ENCODE data around the gene VPS16.

DNA sequence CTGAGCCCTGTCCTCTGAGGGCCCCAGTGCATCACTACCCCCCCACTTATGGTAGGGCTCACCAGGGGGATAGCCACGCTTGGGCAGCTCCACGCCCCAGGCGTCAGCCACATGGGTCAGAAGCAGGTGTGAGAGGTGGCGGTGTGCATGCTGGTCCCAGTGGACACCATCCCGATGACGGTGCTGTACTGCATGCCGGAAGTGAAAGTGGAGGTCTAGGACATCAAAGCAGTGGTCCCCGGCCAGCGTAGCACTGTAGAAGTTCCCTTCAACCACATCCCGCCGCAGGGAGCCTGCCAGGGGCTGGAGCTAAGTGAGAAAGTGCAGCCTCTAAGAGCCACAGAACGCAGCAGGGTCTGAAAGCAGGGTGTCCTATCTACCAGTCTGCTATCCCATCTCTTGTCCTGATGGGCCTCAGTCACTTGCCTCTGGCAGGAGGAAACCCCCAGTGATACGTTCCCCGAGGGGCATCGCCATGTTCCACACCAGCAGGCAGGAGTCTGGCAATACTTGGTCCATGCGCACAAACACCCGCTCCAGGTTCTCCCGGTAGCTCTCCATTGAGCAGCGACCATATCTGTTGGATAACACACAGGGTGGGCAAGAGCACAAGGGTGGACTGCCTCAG lies 2.3 kb upstream of the VPS16 start:
- TF ChIP-seq, protein P1, sequence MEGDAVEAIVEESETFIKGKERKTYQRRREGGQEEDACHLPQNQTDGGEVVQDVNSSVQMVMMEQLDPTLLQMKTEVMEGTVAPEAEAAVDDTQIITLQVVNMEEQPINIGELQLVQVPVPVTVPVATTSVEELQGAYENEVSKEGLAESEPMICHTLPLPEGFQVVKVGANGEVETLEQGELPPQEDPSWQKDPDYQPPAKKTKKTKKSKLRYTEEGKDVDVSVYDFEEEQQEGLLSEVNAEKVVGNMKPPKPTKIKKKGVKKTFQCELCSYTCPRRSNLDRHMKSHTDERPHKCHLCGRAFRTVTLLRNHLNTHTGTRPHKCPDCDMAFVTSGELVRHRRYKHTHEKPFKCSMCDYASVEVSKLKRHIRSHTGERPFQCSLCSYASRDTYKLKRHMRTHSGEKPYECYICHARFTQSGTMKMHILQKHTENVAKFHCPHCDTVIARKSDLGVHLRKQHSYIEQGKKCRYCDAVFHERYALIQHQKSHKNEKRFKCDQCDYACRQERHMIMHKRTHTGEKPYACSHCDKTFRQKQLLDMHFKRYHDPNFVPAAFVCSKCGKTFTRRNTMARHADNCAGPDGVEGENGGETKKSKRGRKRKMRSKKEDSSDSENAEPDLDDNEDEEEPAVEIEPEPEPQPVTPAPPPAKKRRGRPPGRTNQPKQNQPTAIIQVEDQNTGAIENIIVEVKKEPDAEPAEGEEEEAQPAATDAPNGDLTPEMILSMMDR (IDR thresholded peaks at IDR 0.05) = no peak
- TF ChIP-seq POLR2A (IDR thresholded peaks at IDR 0.05) = no peak

Measured in heart left ventricle (tissue), 13 donors.